HEK293 (cell line): Measurements from ENCODE around the gene SUSD4.
A peak's percentile ranks its signal among the peaks of the same experiment; 100 is the strongest.

Experiments used
- CTCF ChIA-PET: fragments of 350-600 bp; formaldehyde crosslinking; extraction: SDS; loops from one replicate; lab custom pipeline; 2021; ENCODE audit warnings: antibody characterized with exemption; lab: Yijun Ruan, JAX
- POLR2A ChIA-PET: fragments of 300-600 bp; formaldehyde crosslinking; extraction: SDS; loops from one replicate; lab custom pipeline; 2020; ENCODE audit warnings: antibody characterized with exemption, inconsistent platforms; lab: Yijun Ruan, JAX
- H3K27ac ChIP-seq: fragments of 200-500 bp; sonication (Bioruptor generic); 2 replicates; pipeline ENCODE4 v1.5.1; 2014; ENCODE audit warnings: low read depth, low read length, control low read depth, inconsistent platforms; ENCODE audit errors: extremely low read depth
- H3K36me3 ChIP-seq, 2 experiments: fragments of 200-500 bp in 1 of 2; sonication (Bioruptor generic) in 1 of 2; 1 replicate in 1 of 2; 2 replicates in 1 of 2; pipeline ENCODE4 v1.5.1; 2014 to 2017; ENCODE audit warnings: inconsistent platforms in 2 of 2, low read length in 2 of 2; ENCODE audit not compliant: control insufficient read depth in 2 of 2, insufficient read depth in 1 of 2
- H3K4me1 ChIP-seq: fragments of 200-500 bp; sonication (Bioruptor generic); 2 replicates; pipeline ENCODE4 v1.5.1; 2014; ENCODE audit warnings: mild to moderate bottlenecking, low read length, inconsistent platforms; ENCODE audit not compliant: control insufficient read depth, insufficient read depth
- H3K4me3 ChIP-seq: 2 replicates; pipeline ENCODE4 v1.5.1; 2011; ENCODE audit warnings: low read depth, mild to moderate bottlenecking, control low read depth, low read length, moderate library complexity
- H3K9me3 ChIP-seq: fragments of 200-500 bp; sonication (Bioruptor generic); 2 replicates; pipeline ENCODE4 v1.5.1; 2014; ENCODE audit warnings: low read depth, low read length, inconsistent platforms; ENCODE audit not compliant: control insufficient read depth, insufficient read depth
- GLIS2 ChIP-seq: fragments of 450-650 bp; formaldehyde crosslinking; IDR thresholded peaks from 2 replicates; pipeline ENCODE4 v1.5.1; 2016; ENCODE audit warnings: missing biosample characterization, missing genetic modification characterization
- HOXA7 ChIP-seq: sonication (generic); formaldehyde crosslinking; IDR thresholded peaks from 2 replicates; pipeline ENCODE4 v1.8.1; 2022; ENCODE audit warnings: missing genetic modification reagents, borderline replicate concordance
- HOXD13 ChIP-seq: sonication (generic); formaldehyde crosslinking; IDR thresholded peaks from 2 replicates; pipeline ENCODE4 v1.8.0; 2022; ENCODE audit warnings: missing genetic modification reagents, borderline replicate concordance
- MEIS1 ChIP-seq: sonication (generic); formaldehyde crosslinking; IDR thresholded peaks from 2 replicates; pipeline ENCODE4 v1.8.1; 2022; ENCODE audit warnings: missing genetic modification reagents, mild to moderate bottlenecking, borderline replicate concordance
- PRDM1 ChIP-seq: fragments of 450-650 bp; formaldehyde crosslinking; IDR thresholded peaks from 2 replicates; pipeline ENCODE4; 2016; ENCODE audit warnings: missing biosample characterization, missing genetic modification characterization
- REPIN1 ChIP-seq: fragments of 450-650 bp; formaldehyde crosslinking; IDR thresholded peaks from 2 replicates; pipeline ENCODE4 v1.5.1; 2017; ENCODE audit warnings: missing biosample characterization, missing genetic modification characterization, low read depth
- WT1 ChIP-seq: fragments of 450-650 bp; formaldehyde crosslinking; IDR thresholded peaks from 2 replicates; pipeline ENCODE4 v1.5.1; 2016; ENCODE audit warnings: missing biosample characterization, missing genetic modification characterization
- ZBTB10 ChIP-seq: fragments of 450-650 bp; formaldehyde crosslinking; IDR thresholded peaks from 2 replicates; pipeline ENCODE4 v1.5.1; 2016; ENCODE audit warnings: missing biosample characterization, missing genetic modification characterization
- ZBTB26 ChIP-seq: fragments of 450-650 bp; formaldehyde crosslinking; optimal IDR thresholded peaks from 2 replicates; pipeline ENCODE3; 2016; ENCODE audit warnings: missing biosample characterization, mild to moderate bottlenecking, missing genetic modification characterization
- ZNF121 ChIP-seq: fragments of 450-650 bp; formaldehyde crosslinking; IDR thresholded peaks from 2 replicates; pipeline ENCODE4 v1.5.1; 2016; ENCODE audit warnings: missing biosample characterization, missing genetic modification characterization
- ZNF157 ChIP-seq: fragments of 450-650 bp; formaldehyde crosslinking; IDR thresholded peaks from 2 replicates; pipeline ENCODE4 v1.5.1; 2016; ENCODE audit warnings: missing biosample characterization, missing genetic modification characterization
- ZNF19 ChIP-seq: fragments of 450-650 bp; formaldehyde crosslinking; IDR thresholded peaks from 2 replicates; pipeline ENCODE4; 2016; ENCODE audit warnings: missing biosample characterization, missing genetic modification characterization, low read depth
- ZNF214 ChIP-seq: fragments of 450-650 bp; formaldehyde crosslinking; IDR thresholded peaks from 2 replicates; pipeline ENCODE4 v1.5.1; 2017; ENCODE audit warnings: missing biosample characterization, mild to moderate bottlenecking, missing genetic modification characterization, borderline replicate concordance
- ZNF394 ChIP-seq: fragments of 450-650 bp; formaldehyde crosslinking; IDR thresholded peaks from 2 replicates; pipeline ENCODE4 v1.5.1; 2016; ENCODE audit warnings: missing biosample characterization, missing genetic modification characterization, mild to moderate bottlenecking, moderate library complexity, borderline replicate concordance
- ZNF416 ChIP-seq: fragments of 450-650 bp; formaldehyde crosslinking; IDR thresholded peaks from 2 replicates; pipeline ENCODE4 v1.5.1; 2016; ENCODE audit warnings: missing biosample characterization, missing genetic modification characterization
- ZNF423 ChIP-seq: fragments of 450-650 bp; formaldehyde crosslinking; IDR thresholded peaks from 2 replicates; pipeline ENCODE4 v1.5.1; 2016; ENCODE audit warnings: missing biosample characterization, missing genetic modification characterization
- ZNF473 ChIP-seq: fragments of 450-650 bp; formaldehyde crosslinking; IDR thresholded peaks from 2 replicates; pipeline ENCODE4 v1.5.1; 2017; ENCODE audit warnings: missing biosample characterization, missing genetic modification characterization
- ZNF48 ChIP-seq: fragments of 450-650 bp; formaldehyde crosslinking; IDR thresholded peaks from 2 replicates; pipeline ENCODE4 v1.5.1; 2016; ENCODE audit warnings: missing biosample characterization, missing genetic modification characterization
- ZNF518A ChIP-seq: fragments of 450-650 bp; formaldehyde crosslinking; conservative IDR thresholded peaks from 2 replicates; pipeline ENCODE4 v1.5.1; 2016; ENCODE audit warnings: low read depth, missing biosample characterization, missing genetic modification characterization
- ZNF548 ChIP-seq: fragments of 450-650 bp; formaldehyde crosslinking; IDR thresholded peaks from 2 replicates; pipeline ENCODE4 v1.5.1; 2016; ENCODE audit warnings: missing biosample characterization, missing genetic modification characterization
- ZNF580 ChIP-seq: fragments of 450-650 bp; formaldehyde crosslinking; IDR thresholded peaks from 2 replicates; pipeline ENCODE4 v1.5.1; 2016; ENCODE audit warnings: missing biosample characterization, missing genetic modification characterization
- ZNF626 ChIP-seq: fragments of 450-650 bp; sonication (Bioruptor Pico); formaldehyde crosslinking; IDR thresholded peaks from 2 replicates; pipeline ENCODE4 v1.5.1; 2018; ENCODE audit warnings: missing biosample characterization, missing genetic modification characterization, inconsistent platforms
- ZNF692 ChIP-seq: fragments of 450-650 bp; formaldehyde crosslinking; IDR thresholded peaks from 2 replicates; pipeline ENCODE4 v1.5.1; 2016; ENCODE audit warnings: missing biosample characterization, missing genetic modification characterization
- ZNF785 ChIP-seq: fragments of 450-650 bp; formaldehyde crosslinking; IDR thresholded peaks from 2 replicates; pipeline ENCODE4 v1.5.1; 2016; ENCODE audit warnings: missing biosample characterization, missing genetic modification characterization
- ZNF791 ChIP-seq: fragments of 450-650 bp; formaldehyde crosslinking; IDR thresholded peaks from 2 replicates; pipeline ENCODE4 v1.5.1; 2016; ENCODE audit warnings: missing biosample characterization, missing genetic modification characterization

Gene SUSD4

GRCh38 chr1:223363856-223364684, at the start of gene SUSD4 (continued):
- TF ChIP-seq ZBTB10 (peak; percentile 12; the same call in 1 of the 2 replicates), ZBTB26 (peak; percentile 79), ZNF19 (tag by site-specific recombination) (no peak), GLIS2 (tag by site-specific recombination) (peak; percentile 68), ZNF692 (no peak), ZNF394 (peak; percentile 72; the same call in 1 of the 2 replicates), ZNF416 (tag by site-specific recombination) (no peak), ZNF423 (no peak), ZNF626 (tag by site-specific recombination) (no peak; the same call in 1 of the 2 replicates)

GRCh38 chr1:223413216-223413615, 49.2 kb upstream of the SUSD4 start:
- CTCF ChIA-PET, result interaction anchor here (1.4 kb wide), 1 partner anchor 73 kb away, joined by 3 read pairs; no protein-coding TSS in a partner anchor
- TF ChIP-seq ZNF791 (tag by site-specific recombination) (no peak), ZNF473 (no peak), ZNF548 (tag by site-specific recombination) (no peak), PRDM1 (tag by site-specific recombination) (no peak), MEIS1 (no peak), REPIN1 (tag by site-specific recombination) (no peak), ZNF19 (tag by site-specific recombination) (no peak), ZNF121 (tag by site-specific recombination) (no peak), HOXA7 (CRISPR knock-in tag) (no peak), HOXD13 (CRISPR knock-in tag) (no peak), ZNF157 (tag by site-specific recombination) (no peak), ZNF580 (tag by site-specific recombination) (no peak), ZNF518A (tag by site-specific recombination) (no peak), WT1 (tag by site-specific recombination) (no peak), ZNF48 (tag by site-specific recombination) (no peak), ZNF785 (tag by site-specific recombination) (no peak), ZNF214 (tag by site-specific recombination) (no peak)

More at GRCh38 chr1:223413216-223413615, 49.2 kb upstream of the SUSD4 start:
- Histone ChIP-seq H3K4me3 (no peak overlapping the region), H3K27ac (no peak overlapping the region), H3K9me3 (no peaks in the 10 kb centered on the region), H3K36me3 (no peaks in the 10 kb centered on the region), H3K4me1 (no peaks in the 10 kb centered on the region)
- POLR2A ChIA-PET, result no interaction called here
